NCI-H526 (cell line): ENCODE results near the gene PHF13.
"Not testable (repeated sequence)": the region's sequence is repeated elsewhere in the genome, so short reads cannot be mapped to it uniquely, and the experiment has no call there.

ENCODE experiments used
- DNase-seq, 2 experiments: peaks; one replicate each; lab custom pipeline; 2025; lab: John Stamatoyannopoulos, UW

PHF13 gene

GRCh38 chr1:6628971-6629479 lies 15.5 kb downstream of the PHF13 start:
- DNase-seq, result no peak

- DNase-seq, result no peak
Measured at GRCh38 chr1:6630027-6630426, 16.5 kb downstream of the PHF13 start.

GRCh38 chr1:6631058-6631457 lies 17.5 kb downstream of the PHF13 start:
- DNase-seq, result no peak

GRCh38 chr1:6632588-6633514 lies 19.3 kb downstream of the PHF13 start:
- no peak for DNase-seq

GRCh38 chr1:6634371-6635052 lies 21.0 kb downstream of the PHF13 start:
- peak; percentile 6 to 82 for DNase-seq

- no peak for DNase-seq
Measured at GRCh38 chr1:6635161-6635909, 21.8 kb downstream of the PHF13 start.

- no peak for DNase-seq
Measured at GRCh38 chr1:6635910-6636760, 22.6 kb downstream of the PHF13 start.

GRCh38 chr1:6636778-6637177 lies 23.2 kb downstream of the PHF13 start:
- not testable (repeated sequence) for DNase-seq

- no peak for DNase-seq
Measured at GRCh38 chr1:6637770-6638169, 24.2 kb downstream of the PHF13 start.

- DNase-seq, result no peak
Measured at GRCh38 chr1:6638226-6638625, 24.7 kb downstream of the PHF13 start.

- not testable (repeated sequence) for DNase-seq
Measured at GRCh38 chr1:6640867-6641266, 27.3 kb downstream of the PHF13 start.

GRCh38 chr1:6645018-6645417 lies 31.5 kb downstream of the PHF13 start:
- no peak for DNase-seq

GRCh38 chr1:6646499-6647148 lies 33.1 kb downstream of the PHF13 start:
- peak; percentile 28 to 64 for DNase-seq

- no peak for DNase-seq
Measured at GRCh38 chr1:6648556-6648955, 35.0 kb downstream of the PHF13 start.

- DNase-seq, result no peak
Measured at GRCh38 chr1:6651909-6652308, 38.4 kb downstream of the PHF13 start.

GRCh38 chr1:6652986-6653385 lies 39.5 kb downstream of the PHF13 start:
- no peak for DNase-seq

GRCh38 chr1:6653436-6654290 lies 40.1 kb downstream of the PHF13 start:
- peak; percentile 34 to 63 for DNase-seq

- no peak for DNase-seq
Measured at GRCh38 chr1:6657138-6657537, 43.6 kb downstream of the PHF13 start.

GRCh38 chr1:6658359-6659060 lies 45.0 kb downstream of the PHF13 start:
- no peak for DNase-seq
